Natural killer cell (primary cell): ENCODE data around the gene RHOC. TPM values are rescaled to one million over a fixed set of nuclear protein-coding genes. Genes with fewer than 3 reads are reported as not detected.

Experiments used
- ATAC-seq, 3 donors: fragments of 150-1000 bp in 2 of 3; fragments of 200-7000 bp in 1 of 3; cut with Tn5 transposase; 1 replicate in 1 of 3; 2 replicates in 2 of 3; pipeline ENCODE4 v1.10.0; 2021; ENCODE audit warnings: mild to moderate bottlenecking in 2 of 3, moderate library complexity in 2 of 3
- DNase-seq, 2 donors: peaks; one replicate each; pipeline versions ENCODE4 v3.0.0 to v3.0.0-alpha.2; 2013 to 2021; ENCODE audit warnings: mixed read lengths in 1 of 2
- H3K27ac ChIP-seq: one replicate; pipeline ENCODE4 v1.5.1; 2013; ENCODE audit warnings: mild to moderate bottlenecking, low read length
- H3K27me3 ChIP-seq: one replicate; pipeline ENCODE4 v1.6.1; 2013; ENCODE audit warnings: low read length; ENCODE audit not compliant: control insufficient read depth, insufficient read depth
- H3K36me3 ChIP-seq: one replicate; pipeline ENCODE4 v1.6.1; 2013; ENCODE audit warnings: low read length; ENCODE audit not compliant: control insufficient read depth, insufficient read depth
- H3K4me1 ChIP-seq: one replicate; pipeline ENCODE4 v1.6.1; 2013; ENCODE audit warnings: low read length; ENCODE audit not compliant: control insufficient read depth, insufficient read depth
- H3K4me3 ChIP-seq: one replicate; pipeline ENCODE4 v1.5.1; 2013; ENCODE audit warnings: low read length
- H3K9me3 ChIP-seq: one replicate; pipeline ENCODE4 v1.6.1; 2013; ENCODE audit warnings: low read length; ENCODE audit not compliant: control insufficient read depth, insufficient read depth
- H3K27ac Mint-ChIP-seq, 2 donors: one replicate each; pipeline ENCODE4 v1.8.0; 2022; ENCODE audit warnings: mild to moderate bottlenecking in 2 of 2, mixed read lengths in 2 of 2, moderate library complexity in 1 of 2
- H3K27me3 Mint-ChIP-seq, 2 donors: one replicate each; pipeline ENCODE4 v1.8.0; 2022; ENCODE audit warnings: low read depth in 2 of 2, mixed read lengths in 2 of 2
- H3K36me3 Mint-ChIP-seq: one replicate; pipeline ENCODE4 v1.8.0; 2022; ENCODE audit warnings: mixed read lengths
- H3K4me1 Mint-ChIP-seq, 2 donors: one replicate each; pipeline ENCODE4 v1.8.0; 2022; ENCODE audit warnings: mixed read lengths in 2 of 2
- H3K4me3 Mint-ChIP-seq: one replicate; pipeline ENCODE4 v1.8.0; 2022; ENCODE audit warnings: mild to moderate bottlenecking, moderate library complexity, mixed read lengths
- H3K9me3 Mint-ChIP-seq, 2 donors: one replicate each; pipeline ENCODE4 v1.8.0; 2022; ENCODE audit warnings: mixed read lengths in 2 of 2
- CTCF ChIP-seq: fragments of 200-600 bp; IDR thresholded peaks from one replicate; pipeline ENCODE4 v1.8.0; 2022; ENCODE audit warnings: antibody characterized with exemption
- WGBS: methylation state at CpG from one replicate; pipeline ENCODE4 v1.1.7; 2013; ENCODE audit warnings: missing lambda C conversion rate; ENCODE audit not compliant: insufficient coverage; 5-methylcytosine and 5-hydroxymethylcytosine counted together
- intact Hi-C: fragments of 100-400 bp; cut with micrococcal nuclease; formaldehyde crosslinking; loops from one replicate; pipeline ENCODE4 v1.14.2; 2022
- total RNA-seq, 4 donors: library from RNA; stranded (reverse); fragments of 120-200 nt in 1 of 4; gene quantifications; one replicate each; pipeline versions ENCODE4 v1.2.3 to v1.2.4, GENCODE V29; 2013 to 2022

Gene RHOC
- total RNA-seq, 3 donors from 2014 or later (not counting 1 experiment from before 2014, with no cell fraction given), result 161 to 199 (median 195) TPM

- no peaks in the 10 kb centered on the region for H3K27me3 Mint-ChIP-seq
- H3K36me3 Mint-ChIP-seq, result peaks cover 30% of the 10 kb centered on the region
- peaks cover 21% of the 10 kb centered on the region for H3K4me1 ChIP-seq
- H3K36me3 ChIP-seq, result peaks cover 36% of the 10 kb centered on the region
- H3K4me3 Mint-ChIP-seq, result no peak overlapping the region
- no peaks in the 10 kb centered on the region for H3K27me3 ChIP-seq
- H3K27ac ChIP-seq, result no peak overlapping the region
- no peaks in the 10 kb centered on the region for H3K9me3 Mint-ChIP-seq
- DNase-seq (no peak), ATAC-seq (no peak)
- H3K4me3 ChIP-seq, result no peak overlapping the region
- H3K4me1 Mint-ChIP-seq, result peaks cover 42 to 50% of the 10 kb centered on the region in 2 donors
- intact Hi-C loops, result no loop called here
- no peaks in the 10 kb centered on the region for H3K9me3 ChIP-seq
- peak overlapping the region; percentile 95 to 98 for H3K27ac Mint-ChIP-seq
- 92% methylated on average over 2 of the region's 2 CpGs for WGBS
- no peak for TF ChIP-seq CTCF
Measured at GRCh38 chr1:112672009-112672408, 34.9 kb downstream of the RHOC start.

GRCh38 chr1:112666946-112667345 is 40.0 kb downstream of the RHOC start:
- no peaks in the 10 kb centered on the region for H3K27me3 Mint-ChIP-seq
- intact Hi-C loops, result no loop called here
- peaks cover 3% of the 10 kb centered on the region for H3K4me1 ChIP-seq
- no peaks in the 10 kb centered on the region for H3K9me3 ChIP-seq
- 83% methylated on average over 2 of the region's 2 CpGs for WGBS
- H3K4me1 Mint-ChIP-seq, result peaks cover 13 to 20% of the 10 kb centered on the region in 2 donors
- H3K4me3 ChIP-seq, result no peak overlapping the region
- H3K36me3 ChIP-seq, result peaks cover 73% of the 10 kb centered on the region
- H3K9me3 Mint-ChIP-seq, result no peaks in the 10 kb centered on the region
- H3K27ac ChIP-seq, result no peak overlapping the region
- H3K27ac Mint-ChIP-seq, result peak overlapping the region; percentile 95 to 98
- DNase-seq (no peak), ATAC-seq (no peak)
- no peaks in the 10 kb centered on the region for H3K27me3 ChIP-seq
- no peak overlapping the region for H3K4me3 Mint-ChIP-seq
- H3K36me3 Mint-ChIP-seq, result peaks cover 50% of the 10 kb centered on the region
- no peak for TF ChIP-seq CTCF

- H3K36me3 Mint-ChIP-seq, result peaks cover 49% of the 10 kb centered on the region
- TF ChIP-seq CTCF, result no peak
- no peaks in the 10 kb centered on the region for H3K27me3 ChIP-seq
- no peak overlapping the region for H3K27ac ChIP-seq
- no peak overlapping the region for H3K4me3 ChIP-seq
- H3K27me3 Mint-ChIP-seq, result no peaks in the 10 kb centered on the region
- 100% methylated on average over 2 of the region's 3 CpGs for WGBS
- ATAC-seq (no peak), DNase-seq (no peak)
- no peaks in the 10 kb centered on the region for H3K9me3 ChIP-seq
- H3K4me1 ChIP-seq, result peaks cover 3% of the 10 kb centered on the region
- H3K9me3 Mint-ChIP-seq, result no peaks in the 10 kb centered on the region
- H3K4me3 Mint-ChIP-seq, result no peak overlapping the region
- intact Hi-C loops, result no loop called here
- H3K27ac Mint-ChIP-seq, result peak overlapping the region; percentile 64 to 65
- peaks cover 13 to 20% of the 10 kb centered on the region in 2 donors for H3K4me1 Mint-ChIP-seq
- peaks cover 74% of the 10 kb centered on the region for H3K36me3 ChIP-seq
Measured at GRCh38 chr1:112665857-112666256, 41.1 kb downstream of the RHOC start.

- WGBS, result no CpG with 5 or more reads among the region's 1 CpG
- Histone ChIP-seq H3K27me3 (no peaks in the 10 kb centered on the region), H3K4me1 (peaks cover 3% of the 10 kb centered on the region), H3K4me3 (no peak overlapping the region), H3K36me3 (peaks cover 62% of the 10 kb centered on the region), H3K27ac (no peak overlapping the region), H3K9me3 (no peaks in the 10 kb centered on the region)
- Mint-ChIP-seq H3K36me3 (no peaks in the 10 kb centered on the region), H3K4me1 (peaks cover 15 to 22% of the 10 kb centered on the region in 2 donors), H3K9me3 (no peaks in the 10 kb centered on the region), H3K27ac (peak overlapping the region; percentile 32 to 49), H3K27me3 (no peaks in the 10 kb centered on the region), H3K4me3 (no peak overlapping the region)
- intact Hi-C loops, result no loop called here
- no peak for TF ChIP-seq CTCF
- DNase-seq (no peak), ATAC-seq (no peak)
Measured at GRCh38 chr1:112651205-112651604, 55.7 kb downstream of the RHOC start.
